Measurements from ENCODE around the gene PLA2R1. TPM values are rescaled to one million over a fixed set of nuclear protein-coding genes. Genes with fewer than 3 reads are reported as not detected.

PLA2R1 gene
- total RNA-seq, 2 donors from 2014 or later = 11.7 to 13.9 TPM

DNA sequence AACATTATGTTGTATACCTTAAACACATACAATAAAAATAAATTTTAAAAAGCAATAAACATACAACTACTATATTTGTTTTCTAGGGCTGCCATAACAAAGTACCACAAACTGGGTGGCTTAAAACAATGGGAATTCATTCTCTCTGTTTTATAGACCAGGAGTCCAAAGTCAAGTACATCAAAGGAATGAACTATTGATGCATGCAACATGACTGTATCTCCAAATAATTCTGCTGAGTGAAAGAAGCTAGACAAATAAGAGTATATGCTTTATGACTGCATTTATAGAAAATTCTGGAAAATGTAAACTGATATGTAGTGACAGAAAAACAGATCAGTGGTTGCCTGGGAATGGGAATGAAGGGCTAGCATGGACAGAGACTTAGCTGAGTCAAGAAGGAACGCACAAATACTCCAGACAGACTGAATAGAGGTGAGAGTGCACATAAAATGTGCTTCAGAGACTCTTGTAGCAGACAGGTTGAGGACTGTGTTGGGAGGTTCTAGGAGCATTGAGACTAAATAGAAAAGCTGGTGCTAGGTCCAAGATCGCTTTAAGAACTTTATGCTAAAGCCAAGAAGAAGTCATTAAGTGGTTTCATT, 11.0 kb upstream of the PLA2R1 start:
- intact Hi-C loops (cut with DNase I) = no loop called here
- no peak for DNase-seq (ENCODE audit: low spot score)

DNA sequence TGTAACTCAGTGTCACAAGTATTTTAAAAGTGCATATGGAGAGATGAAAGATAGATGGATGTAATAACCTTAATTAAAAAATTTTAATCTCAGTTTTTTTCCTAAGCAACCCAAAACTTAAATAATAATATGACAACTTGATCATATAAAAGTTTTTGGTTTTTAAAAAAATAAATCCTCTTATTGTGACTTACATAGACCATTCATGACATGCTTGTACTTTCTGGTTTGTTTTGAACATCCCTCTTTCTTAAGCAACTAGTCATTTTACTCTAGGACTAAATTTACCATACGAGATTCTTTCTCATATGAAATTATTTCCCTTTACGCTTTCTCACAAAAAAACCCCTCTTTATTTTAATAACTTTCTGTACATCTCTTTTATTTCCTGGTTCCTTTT, 6.5 kb upstream of the PLA2R1 start:
- intact Hi-C loops (cut with DNase I) = no loop called here
- no peak for DNase-seq (ENCODE audit: low spot score)

DNA sequence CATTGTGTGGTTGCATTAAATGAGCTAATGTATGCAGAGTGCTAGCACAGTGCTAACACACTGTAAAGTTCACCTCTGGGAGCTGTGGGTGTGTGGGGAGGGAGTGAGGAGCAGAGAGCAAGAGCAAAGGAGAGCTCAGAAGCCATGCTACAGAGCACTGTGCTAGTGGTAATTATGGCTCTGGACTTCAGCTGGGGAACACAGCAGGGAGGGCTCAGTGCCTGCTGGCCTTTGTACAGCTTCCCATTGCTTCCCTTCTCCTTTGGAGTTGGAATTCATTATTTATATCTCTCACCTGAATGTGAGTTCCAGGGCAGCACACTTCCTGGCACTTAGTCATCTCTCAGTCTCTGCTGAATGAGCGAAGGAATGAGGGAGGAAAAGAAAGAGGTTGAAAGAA, 2.5 kb upstream of the PLA2R1 start:
- intact Hi-C loops (cut with DNase I) = no loop called here
- no peak for DNase-seq (ENCODE audit: low spot score)

DNA sequence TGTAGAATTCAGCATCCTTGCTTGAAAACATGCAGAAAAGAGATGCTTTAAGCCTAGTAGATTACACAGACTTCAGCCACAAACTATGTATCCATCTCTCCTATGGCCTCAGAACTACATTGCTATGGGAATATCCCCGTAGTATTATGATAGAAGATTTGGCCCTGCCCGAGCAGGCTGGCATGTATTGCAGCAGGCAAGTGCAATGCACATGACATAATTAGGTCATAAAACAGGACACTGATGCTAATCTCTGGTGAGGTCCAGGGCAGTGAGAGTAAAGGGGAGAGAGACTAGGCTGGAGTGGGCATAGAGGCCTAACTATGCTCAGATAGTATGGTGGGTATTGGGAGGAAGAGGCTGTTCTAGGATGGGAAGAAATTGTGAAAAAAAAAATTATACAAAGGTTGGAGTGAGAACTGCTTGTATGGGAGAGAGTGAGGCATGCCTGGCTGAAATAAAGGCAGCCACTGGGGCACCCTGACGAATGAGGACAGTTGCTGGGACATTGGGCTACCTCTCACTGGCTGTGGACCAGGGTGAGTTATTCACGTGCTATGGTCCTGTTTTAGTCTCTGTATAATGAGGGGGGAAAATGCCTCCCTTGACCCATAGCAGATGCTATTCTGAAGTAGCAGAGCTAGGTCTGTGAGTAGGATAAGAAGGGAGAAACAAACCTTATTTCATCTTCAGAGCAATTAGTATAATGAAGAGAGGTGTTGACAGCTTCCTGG, 1.6 kb upstream of the PLA2R1 start:
- intact Hi-C loops (cut with DNase I) = no loop called here
- DNase-seq (ENCODE audit: low spot score) = no peak

DNA sequence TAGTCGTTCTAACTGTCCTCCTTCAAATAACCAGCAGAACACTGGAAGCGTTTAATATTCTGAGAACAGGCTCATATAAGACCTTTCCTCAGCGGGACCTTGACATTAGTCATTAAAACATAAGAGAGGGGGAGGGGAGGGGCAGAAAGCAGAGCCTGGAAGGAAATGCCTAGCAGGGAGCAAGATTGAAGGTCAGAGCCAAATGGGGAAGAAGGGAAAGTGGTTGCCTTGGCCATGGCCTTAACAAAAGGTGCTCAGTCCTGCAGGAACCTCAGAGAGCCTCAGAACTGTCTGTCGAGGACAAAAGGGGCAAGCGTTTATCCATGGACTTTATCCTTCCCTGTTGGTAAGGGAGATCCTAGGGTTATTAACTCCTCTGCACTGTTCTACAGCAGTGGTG, 856 bp upstream of the PLA2R1 start:
- DNase-seq (ENCODE audit: low spot score) = no peak
- intact Hi-C loops (cut with DNase I) = no loop called here

DNA sequence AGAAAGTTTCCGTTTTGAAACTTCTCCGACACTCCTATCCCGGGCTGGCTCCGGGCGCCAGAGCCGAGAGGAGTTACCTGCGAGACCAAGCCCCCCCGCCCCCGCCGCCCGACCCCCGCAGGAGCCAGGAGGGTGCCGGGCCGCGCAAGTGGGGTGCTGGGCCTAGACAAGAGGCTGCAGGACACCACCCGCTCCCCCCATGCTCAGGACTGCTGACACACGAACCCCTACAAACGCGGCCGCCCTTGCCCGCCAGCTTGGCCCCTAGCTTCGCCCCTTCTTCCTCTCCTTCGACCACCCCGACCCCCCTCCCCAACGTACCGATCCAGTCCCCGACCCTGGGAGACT, 497 bp downstream of the PLA2R1 start:
- DNase-seq (ENCODE audit: low spot score) = no peak
- intact Hi-C loops (cut with DNase I) = no loop called here

DNA sequence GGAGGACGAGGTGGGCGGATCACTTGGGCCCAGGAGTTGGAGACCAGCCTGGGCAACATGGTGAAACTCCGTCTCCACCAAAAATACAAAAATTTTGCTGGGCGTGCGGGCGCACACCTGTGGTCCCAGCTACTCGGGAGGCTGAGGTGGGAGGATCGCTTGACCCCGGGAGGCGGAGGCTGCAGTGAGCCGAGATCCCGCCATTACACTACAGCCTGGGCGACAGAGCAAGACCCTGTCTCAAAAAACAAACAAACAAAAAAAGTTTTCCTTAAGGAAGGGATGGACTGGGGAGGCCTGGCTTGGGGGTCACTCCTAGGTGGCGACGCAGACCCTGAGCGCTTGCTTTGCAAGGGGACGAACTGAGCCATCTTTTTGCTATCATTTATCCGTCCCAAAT, 882 bp downstream of the PLA2R1 start:
- intact Hi-C loops (cut with DNase I) = no loop called here
- DNase-seq (ENCODE audit: low spot score) = no peak

DNA sequence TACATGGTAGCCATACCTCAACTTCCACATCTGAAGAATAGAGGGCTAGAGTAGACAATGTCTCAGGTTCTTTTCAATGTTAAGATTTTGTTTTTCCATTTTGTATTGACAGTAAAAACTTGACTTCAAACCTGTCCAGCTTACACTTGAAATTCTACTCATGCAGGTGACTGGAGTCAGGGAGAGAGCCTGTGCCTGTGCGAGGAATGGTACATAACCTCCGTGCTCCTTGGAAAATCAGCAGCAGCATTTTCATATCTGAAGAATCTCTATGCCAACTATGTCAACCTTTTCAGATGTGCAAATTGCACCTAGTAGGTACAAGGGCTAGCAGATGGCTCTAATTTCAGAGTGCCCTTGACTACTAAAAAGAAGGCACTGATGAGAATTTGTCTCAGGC, 2.1 kb downstream of the PLA2R1 start:
- intact Hi-C loops (cut with DNase I) = no loop called here
- DNase-seq (ENCODE audit: low spot score) = no peak

DNA sequence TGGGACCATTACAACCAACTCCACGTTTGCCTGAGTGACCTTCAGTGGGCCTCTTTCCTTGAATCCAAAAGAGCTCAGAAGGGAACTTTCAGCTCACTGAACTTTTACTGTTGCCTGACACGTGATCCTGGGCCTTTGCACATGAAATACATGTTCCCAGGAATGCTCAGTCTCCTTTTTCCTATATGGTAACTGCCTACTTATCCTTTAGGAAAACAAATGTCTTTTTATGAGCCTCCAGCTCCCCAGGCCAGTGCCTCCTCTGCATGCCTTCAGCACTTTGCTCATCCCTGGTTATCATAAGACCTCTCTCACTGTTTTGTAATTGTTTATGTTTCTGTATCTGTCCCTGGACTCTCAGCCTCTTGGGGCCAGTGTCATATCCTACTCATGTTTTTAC, 5.1 kb downstream of the PLA2R1 start:
- intact Hi-C loops (cut with DNase I) = no loop called here
- DNase-seq (ENCODE audit: low spot score) = no peak

DNA sequence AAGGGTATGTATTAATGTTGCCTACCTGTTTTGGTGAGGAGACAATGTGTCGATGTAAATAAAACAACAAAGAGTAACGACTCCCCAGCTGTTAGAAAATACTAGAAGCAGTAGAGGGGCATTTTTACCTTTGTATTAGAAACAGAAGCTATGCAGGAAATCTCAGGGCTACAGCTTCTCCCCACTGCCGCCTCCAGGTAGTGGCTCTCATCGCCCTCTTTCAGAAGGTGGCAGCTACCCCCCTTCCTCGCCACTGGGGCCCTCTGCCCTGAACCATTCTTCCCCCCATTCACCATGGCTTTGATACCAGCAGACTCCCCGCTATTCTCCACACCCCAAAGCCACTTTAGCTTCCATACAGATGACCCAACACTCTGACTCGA, 6.7 kb downstream of the PLA2R1 start:
- no peak for DNase-seq (ENCODE audit: low spot score)
- intact Hi-C loops (cut with DNase I) = no loop called here

DNA sequence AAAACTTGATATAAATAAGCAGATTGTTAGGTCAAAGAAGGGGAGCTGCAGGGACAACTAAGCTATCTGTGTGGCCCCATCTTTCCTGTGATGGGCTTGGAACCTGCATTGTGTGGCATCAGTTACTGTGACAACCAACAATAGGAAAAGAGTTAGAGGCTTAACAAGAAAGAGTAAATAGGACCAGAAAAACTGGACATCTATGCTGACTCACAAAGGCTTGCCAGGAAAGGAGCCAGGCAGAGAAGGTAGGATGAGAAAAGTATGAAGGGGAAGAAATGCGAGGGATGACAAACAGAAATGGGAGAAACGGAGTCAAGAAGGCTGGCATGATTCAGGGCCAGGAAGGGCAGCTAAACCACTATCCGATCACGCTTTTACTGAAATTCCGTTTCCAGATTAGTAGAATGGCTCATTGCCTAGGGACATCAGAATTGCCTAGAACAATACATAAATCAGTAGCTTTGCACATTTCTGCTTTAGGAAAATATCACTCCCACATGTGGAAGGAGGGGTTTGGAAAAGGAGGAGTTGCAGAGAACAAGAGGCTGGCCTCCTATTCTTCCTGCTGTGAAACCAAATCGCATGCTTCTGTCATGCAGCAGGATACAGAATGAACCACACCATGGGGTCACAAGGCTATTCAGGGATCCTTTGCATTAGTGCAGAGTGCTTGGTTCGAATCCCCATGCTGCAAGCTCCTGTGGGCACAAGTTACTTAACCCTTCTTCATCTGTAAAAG, 7.3 kb downstream of the PLA2R1 start:
- intact Hi-C loops (cut with DNase I) = no loop called here
- DNase-seq (ENCODE audit: low spot score) = no peak

DNA sequence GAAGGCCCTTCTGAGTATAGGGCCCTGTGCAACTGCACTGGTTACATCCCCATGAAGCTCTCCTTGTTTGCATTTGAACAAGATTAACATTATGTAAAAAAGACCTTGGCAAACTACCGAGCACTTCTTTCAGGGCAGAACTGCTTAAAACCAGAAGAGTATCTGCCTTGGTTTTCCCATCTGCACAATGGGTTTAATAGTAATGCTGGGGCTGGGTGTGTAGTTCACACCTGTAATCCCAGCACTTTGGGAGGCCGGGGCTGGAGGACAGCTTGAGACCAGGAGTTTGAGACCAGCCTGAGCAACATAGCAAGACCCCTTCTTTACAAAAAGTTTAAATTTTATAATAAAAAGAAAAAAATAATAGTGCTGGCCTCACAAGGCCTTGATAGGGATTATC, 8.5 kb downstream of the PLA2R1 start:
- no peak for DNase-seq (ENCODE audit: low spot score)
- intact Hi-C loops (cut with DNase I) = no loop called here

DNA sequence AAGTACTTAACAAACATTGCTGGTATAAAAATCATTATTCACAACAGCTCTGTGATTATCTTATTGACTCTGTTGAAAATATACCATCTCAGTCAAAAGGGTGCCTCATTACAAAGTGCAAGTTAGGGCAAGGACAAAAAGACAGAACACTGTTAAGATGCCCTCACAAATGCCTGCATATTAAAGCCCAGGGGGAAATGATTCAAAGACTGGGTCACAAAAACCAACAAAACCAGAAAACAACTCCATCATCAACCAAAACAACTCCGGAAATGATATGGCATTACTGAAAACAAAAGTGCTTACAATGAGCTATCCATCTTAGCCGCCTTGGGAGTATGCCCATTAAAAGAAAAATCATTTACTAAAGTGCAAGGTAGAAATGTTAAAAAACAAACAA, 9.9 kb downstream of the PLA2R1 start:
- intact Hi-C loops (cut with DNase I) = no loop called here
- DNase-seq (ENCODE audit: low spot score) = no peak

DNA sequence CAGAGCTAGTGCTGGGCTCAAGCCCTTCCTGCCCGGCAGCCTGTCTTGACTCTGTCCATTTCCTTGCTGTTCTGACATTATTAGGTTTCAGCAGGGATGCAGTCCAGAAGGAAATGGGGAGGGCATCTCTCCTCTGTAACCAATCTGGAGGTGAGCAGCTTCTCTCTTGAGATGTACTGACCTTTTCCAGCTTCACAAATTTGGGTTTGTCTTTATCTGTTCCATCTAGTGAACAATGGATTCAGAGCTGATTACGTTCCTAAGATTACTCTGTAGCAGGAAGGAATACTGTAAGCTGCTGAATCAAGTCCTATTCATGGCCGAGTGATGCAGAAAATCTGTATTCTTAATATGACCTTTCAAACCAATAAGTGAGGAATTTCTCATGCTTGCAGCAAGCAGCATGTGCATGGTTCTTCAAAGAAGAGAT, 11.0 kb downstream of the PLA2R1 start:
- DNase-seq (ENCODE audit: low spot score) = no peak
- intact Hi-C loops (cut with DNase I) = no loop called here

DNA sequence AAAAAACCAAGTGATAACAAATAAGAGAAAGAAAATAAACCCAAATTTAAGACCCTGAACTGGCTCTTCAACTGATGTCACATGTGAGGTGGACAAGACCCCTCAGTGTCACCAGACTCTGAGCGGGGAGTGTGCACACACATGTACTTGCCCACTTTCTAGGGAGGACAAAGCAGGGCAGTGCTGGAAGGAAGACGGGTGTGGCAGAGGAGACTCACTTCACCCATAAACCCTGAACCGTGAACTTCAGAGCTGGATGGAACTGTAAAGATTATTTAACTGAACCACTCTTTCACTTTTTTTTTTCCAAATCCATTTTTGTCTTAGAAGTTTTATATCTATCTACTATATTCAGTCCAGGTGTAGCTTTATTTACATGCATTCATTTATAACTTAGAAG, 12.3 kb downstream of the PLA2R1 start:
- intact Hi-C loops (cut with DNase I) = no loop called here
- DNase-seq (ENCODE audit: low spot score) = no peak

DNA sequence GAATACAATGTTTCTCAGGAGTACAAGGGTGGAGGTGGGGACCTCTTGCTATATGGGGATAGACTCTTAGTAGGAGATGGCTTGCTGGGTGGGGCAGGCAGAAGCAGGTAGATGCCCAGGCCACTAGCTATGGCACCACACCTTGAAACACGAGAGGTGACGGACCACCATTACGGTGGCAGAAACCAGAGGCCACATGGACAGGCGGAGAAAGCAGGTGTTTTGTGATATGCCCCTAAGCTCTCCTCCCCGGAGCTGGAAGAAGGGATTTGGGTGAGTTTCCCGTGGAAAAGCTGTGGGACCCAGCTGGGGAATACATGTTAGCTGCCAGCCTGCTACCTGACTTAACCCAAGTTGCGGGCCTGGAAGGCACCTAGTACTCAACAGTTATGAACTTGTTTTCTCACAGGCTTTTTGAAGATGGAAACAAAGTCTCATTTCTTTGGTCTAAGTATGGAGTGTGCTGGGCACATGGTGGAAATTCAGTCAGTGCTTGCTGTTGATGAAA, 16.7 kb downstream of the PLA2R1 start:
- DNase-seq (ENCODE audit: low spot score) = no peak
- intact Hi-C loops (cut with DNase I) = no loop called here

DNA sequence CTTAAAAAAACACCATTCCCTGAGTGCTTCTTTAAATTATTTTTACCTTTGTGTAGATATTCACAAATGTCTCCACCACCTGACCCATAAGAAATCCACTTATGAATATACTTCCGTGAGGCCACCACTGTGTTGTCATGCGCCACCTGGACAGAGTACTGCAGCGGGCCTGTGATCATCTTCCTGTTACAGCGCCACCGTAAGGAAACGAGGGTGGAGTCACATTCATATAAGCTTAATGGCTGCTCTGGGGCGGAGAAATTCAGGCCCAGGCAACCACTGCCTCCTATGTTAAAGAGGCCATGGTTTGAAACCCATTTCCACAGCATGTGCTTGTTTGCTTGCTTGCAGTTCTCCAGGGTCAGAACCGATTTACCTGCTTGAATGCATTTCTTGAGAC, 17.7 kb downstream of the PLA2R1 start:
- no peak for DNase-seq (ENCODE audit: low spot score)
- intact Hi-C loops (cut with DNase I) = no loop called here

DNA sequence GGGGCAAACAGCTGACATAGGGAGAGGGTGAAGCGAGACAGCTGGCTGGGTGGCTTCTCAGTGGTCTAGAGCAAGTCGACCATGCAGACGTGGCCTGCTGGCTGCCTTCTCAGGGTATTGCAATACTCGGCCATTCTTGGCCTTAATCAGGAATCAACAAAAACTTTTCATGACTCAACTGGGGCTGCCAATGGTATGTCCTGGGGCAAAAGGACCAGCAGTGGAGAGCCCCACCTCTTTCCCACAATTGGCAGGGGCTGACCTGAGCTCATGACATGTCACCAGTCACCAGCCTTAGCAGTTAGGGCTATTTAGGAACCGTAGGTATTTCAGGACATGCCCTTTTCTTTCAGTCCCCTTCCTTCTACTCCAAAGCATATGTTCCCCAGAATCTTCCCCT, 19.1 kb downstream of the PLA2R1 start:
- DNase-seq (ENCODE audit: low spot score) = no peak

DNA sequence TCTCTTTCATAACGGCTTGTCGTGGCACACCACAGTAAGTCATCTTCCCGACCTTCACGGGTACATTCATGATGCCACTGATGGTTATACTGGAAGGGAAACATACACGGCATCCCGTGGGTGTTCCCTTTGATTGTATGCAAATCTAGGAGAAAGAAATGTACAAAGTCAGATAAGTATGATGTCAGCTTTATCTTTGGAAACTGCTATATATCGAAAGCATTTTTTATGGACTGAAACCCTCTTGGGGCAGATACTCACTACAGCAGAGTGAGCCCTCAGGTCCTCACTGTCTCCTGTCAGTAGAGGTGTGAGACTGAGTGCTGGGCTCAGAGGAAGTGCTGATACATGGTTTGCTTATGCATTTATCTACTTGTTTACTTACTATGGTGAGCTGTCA, 20.4 kb downstream of the PLA2R1 start:
- intact Hi-C loops (cut with DNase I) = no loop called here
- DNase-seq (ENCODE audit: low spot score) = no peak

More for the DNA sequence above, 19.1 kb downstream of the PLA2R1 start:
- intact Hi-C loops (cut with DNase I) = no loop called here

DNA sequence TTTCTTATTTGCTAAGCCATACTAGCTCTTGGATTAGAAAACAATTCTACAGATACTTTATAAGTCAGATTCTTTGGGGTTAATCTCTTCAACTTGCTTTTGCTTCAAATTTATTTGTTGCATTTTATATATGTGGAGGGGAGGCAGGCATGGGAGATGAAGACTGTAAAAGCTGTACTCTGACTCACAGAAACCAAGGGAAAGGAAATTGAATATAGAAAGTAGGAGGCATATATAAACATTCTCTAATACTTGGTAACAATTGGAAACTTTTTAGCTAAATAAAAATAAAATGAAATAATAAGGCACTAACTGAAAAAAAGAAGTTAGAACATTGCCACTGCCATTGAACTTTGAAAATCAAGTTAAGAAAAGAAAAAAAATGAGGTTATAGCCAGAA, 21.3 kb downstream of the PLA2R1 start:
- no peak for DNase-seq (ENCODE audit: low spot score)
- intact Hi-C loops (cut with DNase I) = no loop called here
